ENCODE data around the gene PXMP4. TPM values are rescaled to one million over a fixed set of nuclear protein-coding genes. Genes with fewer than 3 reads are reported as not detected.

Gene PXMP4
- total and polyA plus RNA-seq, 2 of the 4 experiments (the other 2 are of a cell fraction) = 3.6 to 7.1 TPM

DNA sequence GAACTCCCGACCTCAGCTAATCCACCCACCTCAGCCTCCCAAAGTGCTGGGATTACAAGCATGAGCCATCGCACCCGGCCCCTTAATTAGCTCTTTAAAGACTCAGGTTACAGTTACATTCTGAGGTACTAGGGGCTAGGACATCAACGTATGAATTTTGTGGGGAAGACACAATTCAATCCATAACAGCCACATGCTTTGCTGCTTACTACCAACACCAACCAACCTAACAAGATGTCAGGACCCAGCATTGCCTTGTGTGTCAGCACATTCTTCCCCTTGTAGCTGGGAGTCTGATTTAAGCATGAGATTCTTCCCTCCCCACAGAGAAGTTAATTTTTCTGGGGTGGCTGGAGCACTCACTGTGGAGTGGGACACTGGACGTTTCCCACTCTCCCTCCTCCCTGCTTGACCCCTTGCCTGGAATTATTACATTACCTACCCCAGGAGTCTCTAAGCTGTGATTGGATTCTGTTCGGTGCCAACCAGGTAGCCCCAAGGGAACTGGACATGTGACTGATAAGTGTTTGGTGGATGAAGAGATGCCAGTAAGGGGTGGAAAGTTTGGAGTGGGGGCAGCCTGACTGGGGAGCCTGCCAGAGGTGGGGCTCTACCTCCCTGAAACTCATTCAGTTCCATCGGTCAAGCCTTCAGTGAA, 5.6 kb upstream of the PXMP4 start:
- intact Hi-C loops (cut with micrococcal nuclease) = no loop called here
- no CpG with 5 or more reads among the region's 7 CpGs for WGBS, 2 experiments (ENCODE audit: extremely low coverage in 2 of 2, insufficient read length in 1 of 2)

More for the DNA sequence above, 5.6 kb upstream of the PXMP4 start:
- Histone ChIP-seq H3K36me3 (ENCODE audit: control insufficient read depth, insufficient read depth, low read length) (no peaks in the 10 kb centered on the region), H3K27me3 (ENCODE audit: control insufficient read depth, insufficient read depth, low read length) (no peaks in the 10 kb centered on the region; the same call in 1 of the 2 replicates), H2BK20ac (ENCODE audit: low read depth, low read length) (no peak overlapping the region), H3K14ac (replicated peaks; ENCODE audit: low read depth, low read length) (no peak overlapping the region), H3K9me1 (ENCODE audit: insufficient read depth, low read length) (0 out of 2 replicates have a peak, but pooled peaks cover 3% of the 10 kb centered on the region), H3K4ac (ENCODE audit: low read depth, low read length) (no peak overlapping the region), H4K5ac (ENCODE audit: low read depth, low read length) (no peak overlapping the region), H4K20me1 (ENCODE audit: insufficient read depth, low read length) (no peaks in the 10 kb centered on the region), H3K4me2 (ENCODE audit: low read depth, low read length) (no peak overlapping the region), H2BK120ac (ENCODE audit: low read depth, low read length) (no peak overlapping the region), H3K9me3 (ENCODE audit: control insufficient read depth, insufficient read depth, low read length) (no peaks in the 10 kb centered on the region), H3K56ac (ENCODE audit: extremely low read depth, insufficient read depth, low read length) (no peak overlapping the region), H3K23ac (ENCODE audit: low read depth, low read length) (no peak overlapping the region), H4K91ac (ENCODE audit: insufficient read depth, low read depth, low read length) (no peak overlapping the region), H3K79me1 (ENCODE audit: low read depth in 1 of 2, low read length in 2 of 2) (no peaks in the 10 kb centered on the region), H2AFZ (replicated peaks; ENCODE audit: low read length, poor library complexity) (peak overlapping the region; percentile 21), H3K18ac (ENCODE audit: low read depth, low read length) (no peak overlapping the region), H3K4me3 (ENCODE audit: insufficient read depth, low read depth, low read length) (no peak overlapping the region), H3K4me1 (ENCODE audit: control insufficient read depth, insufficient read depth, low read length) (no peaks in the 10 kb centered on the region), H3K27ac (ENCODE audit: insufficient read depth, low read length) (no peak overlapping the region), H2AK9ac (replicated peaks; ENCODE audit: low read depth, low read length, poor library complexity) (peak overlapping the region; percentile 50), H2BK5ac (ENCODE audit: low read depth, low read length, poor library complexity, severe bottlenecking) (no peak overlapping the region), H4K8ac (ENCODE audit: low read depth in 2 of 2, low read length in 2 of 2) (no peak overlapping the region), H2AK5ac (ENCODE audit: low read depth, low read length) (no peak overlapping the region), H3K9ac (ENCODE audit: low read depth, low read length) (no peak overlapping the region), H2BK15ac (ENCODE audit: low read depth, low read length) (no peak overlapping the region)
- ATAC-seq (ENCODE audit: low read depth) (no peak), DNase-seq (no peak)
- no TSS peak for BruUV-seq (replicated peaks)
- in situ Hi-C loops (cut with MboI; ENCODE audit: low sequenced_read_pairs) = no loop called here
- no peak for TF ChIP-seq SMC3 (IDR thresholded peaks at IDR 0.05; ENCODE audit: low read depth, low read length)
- no peak for TF ChIP-seq BHLHE40 (IDR thresholded peaks at IDR 0.05; ENCODE audit: low read depth, low read length)
- TF ChIP-seq, protein P1, sequence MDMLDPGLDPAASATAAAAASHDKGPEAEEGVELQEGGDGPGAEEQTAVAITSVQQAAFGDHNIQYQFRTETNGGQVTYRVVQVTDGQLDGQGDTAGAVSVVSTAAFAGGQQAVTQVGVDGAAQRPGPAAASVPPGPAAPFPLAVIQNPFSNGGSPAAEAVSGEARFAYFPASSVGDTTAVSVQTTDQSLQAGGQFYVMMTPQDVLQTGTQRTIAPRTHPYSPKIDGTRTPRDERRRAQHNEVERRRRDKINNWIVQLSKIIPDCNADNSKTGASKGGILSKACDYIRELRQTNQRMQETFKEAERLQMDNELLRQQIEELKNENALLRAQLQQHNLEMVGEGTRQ (IDR thresholded peaks at IDR 0.05; ENCODE audit: low read depth, low read length) = no peak
- ChIA-PET POLR2A (ENCODE audit: unreplicated experiment) (no interaction called here), CTCF (no interaction called here)
- dilution Hi-C loops (cut with HindIII; ENCODE audit: low sequenced_read_pairs, unreplicated experiment) = no loop called here
